NCI-H1092 (cell line): Measurements from ENCODE around the gene CROCC.
"Not testable (repeated sequence)": the region's sequence is repeated elsewhere in the genome, so short reads cannot be mapped to it uniquely, and the experiment has no call there.

Experiments
- DNase-seq: peaks from one replicate; lab custom pipeline; 2025; lab: John Stamatoyannopoulos, UW

The CROCC gene

GRCh38 chr1:16921391-16922185 is at the start of gene CROCC:
Gene CROCC (plus strand): TSS chr1:16921931. CDS start chr1:16922019, 88 bp downstream.
- peak; percentile 47 for DNase-seq

- not testable (repeated sequence) for DNase-seq
These were observed 49.3 kb upstream of the CROCC start for GRCh38 chr1:16872152-16873075.

- DNase-seq, result not testable (repeated sequence)
These were observed 48.5 kb upstream of the CROCC start for GRCh38 chr1:16873076-16873879.

- DNase-seq, result not testable (repeated sequence)
These were observed 46.6 kb upstream of the CROCC start for GRCh38 chr1:16874968-16875765.

- DNase-seq, result not testable (repeated sequence)
These were observed 40.0 kb upstream of the CROCC start for GRCh38 chr1:16881742-16882141.

GRCh38 chr1:16882986-16883385 is 38.7 kb upstream of the CROCC start:
- DNase-seq, result no peak

- not testable (repeated sequence) for DNase-seq
These were observed 37.2 kb upstream of the CROCC start for GRCh38 chr1:16884487-16884886.

GRCh38 chr1:16886860-16887605 is 34.7 kb upstream of the CROCC start:
- DNase-seq, result no peak

GRCh38 chr1:16888860-16889816 is 32.6 kb upstream of the CROCC start:
- DNase-seq, result no peak

GRCh38 chr1:16890539-16891021 is 31.2 kb upstream of the CROCC start:
- not testable (repeated sequence) for DNase-seq

GRCh38 chr1:16891057-16891456 is 30.7 kb upstream of the CROCC start:
- DNase-seq, result not testable (repeated sequence)

- DNase-seq, result not testable (repeated sequence)
These were observed 28.7 kb upstream of the CROCC start for GRCh38 chr1:16892978-16893525.

GRCh38 chr1:16893796-16894195 is 27.9 kb upstream of the CROCC start:
- DNase-seq, result not testable (repeated sequence)

GRCh38 chr1:16894338-16894737 is 27.4 kb upstream of the CROCC start:
- not testable (repeated sequence) for DNase-seq

GRCh38 chr1:16895233-16895597 is 26.5 kb upstream of the CROCC start:
- not testable (repeated sequence) for DNase-seq

- DNase-seq, result peak; percentile 94
These were observed 26.0 kb upstream of the CROCC start, which contains the start of gene RNU1-2 for GRCh38 chr1:16895598-16896315. Gene RNU1-2 (plus strand): TSS chr1:16895980.

- DNase-seq, result peak; percentile 65
These were observed 25.2 kb upstream of the CROCC start for GRCh38 chr1:16896316-16897055.
